Gastroesophageal sphincter (tissue), 4 donors: Measurements from ENCODE around the gene PCK2. TPM values are rescaled to one million over a fixed set of nuclear protein-coding genes. Genes with fewer than 3 reads are reported as not detected.

Experiments used
- ATAC-seq: fragments of 150-250 bp; one replicate; pipeline ENCODE4 v1.9.1; 2016; ENCODE audit warnings: mild to moderate bottlenecking, moderate library complexity
- H3K27ac ChIP-seq, 4 donors: fragments of 200-600 bp; sonication (generic) in 3 of 4; 1 replicate in 3 of 4; 2 replicates in 1 of 4; pipeline ENCODE4 v1.5.1; 2016 to 2019
- H3K27me3 ChIP-seq: fragments of 200-600 bp; sonication (generic); one replicate; pipeline ENCODE4 v1.5.1; 2019
- H3K36me3 ChIP-seq, 2 donors: fragments of 200-600 bp; sonication (generic); one replicate each; pipeline ENCODE4 v1.5.1; 2019; ENCODE audit warnings: control low read depth in 1 of 2
- H3K4me1 ChIP-seq, 3 donors: fragments of 200-600 bp; sonication (generic); 1 replicate in 2 of 3; 2 replicates in 1 of 3; pipeline ENCODE4 v1.5.1; 2016 to 2019; ENCODE audit warnings: control low read depth in 2 of 3
- H3K4me3 ChIP-seq, 2 donors: fragments of 200-600 bp; sonication (generic); one replicate each; pipeline ENCODE4 v1.5.1; 2019; ENCODE audit warnings: mild to moderate bottlenecking in 1 of 2, moderate library complexity in 1 of 2
- H3K9me3 ChIP-seq, 3 donors: fragments of 200-600 bp; sonication (generic); one replicate each; pipeline ENCODE4 v1.5.1; 2017 to 2019; ENCODE audit warnings: control low read depth in 2 of 3
- CTCF ChIP-seq, 4 experiments: fragments of 200-600 bp in 2 of 4; fragments of 450-650 bp in 2 of 4; sonication (generic) in 1 of 4; IDR thresholded peaks; one replicate each; pipeline ENCODE4 v1.5.1; 2017 to 2019; ENCODE audit warnings: antibody characterized with exemption in 4 of 4, mild to moderate bottlenecking in 2 of 4, moderate library complexity in 2 of 4
- EP300 ChIP-seq: sonication (generic); formaldehyde crosslinking; IDR thresholded peaks from one replicate; pipeline ENCODE4 v1.6.1; 2017; ENCODE audit warnings: antibody characterized with exemption, mild to moderate bottlenecking
- POLR2A ChIP-seq, 2 donors: fragments of 450-650 bp; IDR thresholded peaks; one replicate each; pipeline ENCODE4 v1.6.1; 2017; ENCODE audit warnings: antibody characterized with exemption in 2 of 2, mild to moderate bottlenecking in 2 of 2, moderate library complexity in 1 of 2
- POLR2AphosphoS5 ChIP-seq: sonication (generic); formaldehyde crosslinking; IDR thresholded peaks from one replicate; pipeline ENCODE4 v1.6.1; 2017; ENCODE audit warnings: antibody characterized with exemption
- WGBS, 2 donors: methylation state at CpG; one replicate each; pipeline ENCODE4 v1.1.5; 2018; ENCODE audit warnings: low coverage in 1 of 2; 5-methylcytosine and 5-hydroxymethylcytosine counted together
- total RNA-seq, 4 donors: library from RNA; depleted of rRNA; stranded (reverse); fragments of >200 nt; gene quantifications; one replicate each; pipeline ENCODE4 v1.1.0, GENCODE V29; 2016

The PCK2 gene
- total RNA-seq, 4 donors from 2014 or later, result 9.2 to 14.9 (median 11.6) TPM

- TF ChIP-seq CTCF (IDR thresholded peaks at IDR 0.05), result no peak
- TF ChIP-seq POLR2A (IDR thresholded peaks at IDR 0.05), result no peak
- no peak for TF ChIP-seq POLR2AphosphoS5
- TF ChIP-seq EP300, result no peak
- Histone ChIP-seq H3K27ac (peak overlapping the region in 1 of 4 donors; percentile 32), H3K4me3 (no peak overlapping the region), H3K36me3 (peaks cover 0 to 11% of the 10 kb centered on the region in 2 donors), H3K9me3 (no peaks in the 10 kb centered on the region), H3K4me1 (peaks cover 0 to 16% (median 0%) of the 10 kb centered on the region in 3 donors), H3K27me3 (no peaks in the 10 kb centered on the region)
- WGBS, 2 donors, result 17 to 39% methylated on average over 2 to 5 of the region's 5 CpGs
- ATAC-seq, result peak; percentile 8
These were observed 14.3 kb downstream of the PCK2 start for GRCh38 chr14:24108336-24108874.

GRCh38 chr14:24110060-24110459 is 15.9 kb downstream of the PCK2 start:
- Histone ChIP-seq H3K4me1 (peaks cover 0 to 18% (median 0%) of the 10 kb centered on the region in 3 donors), H3K36me3 (no peaks in the 10 kb centered on the region), H3K9me3 (no peaks in the 10 kb centered on the region), H3K27me3 (no peaks in the 10 kb centered on the region), H3K4me3 (no peak overlapping the region), H3K27ac (no peak overlapping the region)
- 87% methylated on average over 6 to 9 of the region's 9 CpGs for WGBS, 2 donors
- TF ChIP-seq CTCF (IDR thresholded peaks at IDR 0.05), result no peak
- no peak for TF ChIP-seq POLR2AphosphoS5
- no peak for TF ChIP-seq POLR2A (IDR thresholded peaks at IDR 0.05)
- TF ChIP-seq EP300, result no peak
- ATAC-seq, result no peak

- Histone ChIP-seq H3K9me3 (no peaks in the 10 kb centered on the region), H3K4me1 (peaks cover 0 to 20% (median 1%) of the 10 kb centered on the region in 3 donors), H3K27ac (no peak overlapping the region), H3K4me3 (no peak overlapping the region), H3K27me3 (no peaks in the 10 kb centered on the region), H3K36me3 (no peaks in the 10 kb centered on the region)
- WGBS, 2 donors, result 56 to 75% methylated on average over 1 of the region's 1 CpG
- ATAC-seq, result no peak
- no peak for TF ChIP-seq POLR2AphosphoS5
- TF ChIP-seq EP300, result no peak
- TF ChIP-seq POLR2A (IDR thresholded peaks at IDR 0.05), result no peak
- TF ChIP-seq CTCF (IDR thresholded peaks at IDR 0.05), result no peak
These were observed 16.4 kb downstream of the PCK2 start for GRCh38 chr14:24110523-24110922.

- no peak for ATAC-seq
- no peaks in the 10 kb centered on the region for H3K27me3 ChIP-seq
- peak overlapping the region; percentile 62 to 63 for H3K4me3 ChIP-seq
- TF ChIP-seq POLR2AphosphoS5, result no peak
- TF ChIP-seq EP300, result no peak
- no peak for TF ChIP-seq POLR2A (IDR thresholded peaks at IDR 0.05)
- H3K4me1 ChIP-seq, result peaks cover 0 to 39% (median 10%) of the 10 kb centered on the region in 3 donors
- H3K27ac ChIP-seq, result peak overlapping the region; percentile 89 to 100 (median 98)
- H3K36me3 ChIP-seq, result peaks cover 0 to 16% of the 10 kb centered on the region in 2 donors
- H3K9me3 ChIP-seq, result no peaks in the 10 kb centered on the region
- 8 to 20% methylated on average over 7 to 15 of the region's 15 CpGs for WGBS, 2 donors
These were observed 19.3 kb downstream of the PCK2 start for GRCh38 chr14:24113379-24113800.

GRCh38 chr14:24113801-24114531 is 19.9 kb downstream of the PCK2 start:
- 0% methylated on average over 9 to 18 of the region's 42 CpGs for WGBS, 2 donors

More at GRCh38 chr14:24113801-24114531, 19.9 kb downstream of the PCK2 start:
- ATAC-seq, result peak; percentile 52
- peaks cover 0 to 22% of the 10 kb centered on the region in 2 donors for H3K36me3 ChIP-seq
- no peaks in the 10 kb centered on the region for H3K9me3 ChIP-seq
- peak overlapping the region; percentile 89 to 100 (median 98) for H3K27ac ChIP-seq
- TF ChIP-seq EP300 (no peak), CTCF (IDR thresholded peaks at IDR 0.05) (peak in 1 of 4 experiments; percentile 3), POLR2A (IDR thresholded peaks at IDR 0.05) (peak; percentile 36 to 60), POLR2AphosphoS5 (peak; percentile 67)
- no peaks in the 10 kb centered on the region for H3K27me3 ChIP-seq
- peak overlapping the region; percentile 62 to 63 for H3K4me3 ChIP-seq
- peaks cover 0 to 33% (median 10%) of the 10 kb centered on the region in 3 donors for H3K4me1 ChIP-seq
